Muscle of back (tissue), 11 donors: ENCODE measurements around the gene ZNF92. TPM values are rescaled to one million over a fixed set of nuclear protein-coding genes. Genes with fewer than 3 reads are reported as not detected.
"Not testable (repeated sequence)": the region's sequence is repeated elsewhere in the genome, so short reads cannot be mapped to it uniquely, and the experiment has no call there.

Experiments
- DNase-seq, 3 donors: peaks; one replicate each; pipeline versions ENCODE4 v3.0.0 to v3.0.0-alpha.2; 2013
- polyA plus RNA-seq, 10 donors: library from polyadenylated mRNA; unstranded; fragments of 120-200 nt; gene quantifications; one replicate each; pipeline ENCODE4 v1.2.1, GENCODE V29; 2013; ENCODE audit not compliant: insufficient read length in 10 of 10

Gene ZNF92
- polyA plus RNA-seq, 10 donors, result 7.9 to 12.6 (median 11.1) TPM

DNA sequence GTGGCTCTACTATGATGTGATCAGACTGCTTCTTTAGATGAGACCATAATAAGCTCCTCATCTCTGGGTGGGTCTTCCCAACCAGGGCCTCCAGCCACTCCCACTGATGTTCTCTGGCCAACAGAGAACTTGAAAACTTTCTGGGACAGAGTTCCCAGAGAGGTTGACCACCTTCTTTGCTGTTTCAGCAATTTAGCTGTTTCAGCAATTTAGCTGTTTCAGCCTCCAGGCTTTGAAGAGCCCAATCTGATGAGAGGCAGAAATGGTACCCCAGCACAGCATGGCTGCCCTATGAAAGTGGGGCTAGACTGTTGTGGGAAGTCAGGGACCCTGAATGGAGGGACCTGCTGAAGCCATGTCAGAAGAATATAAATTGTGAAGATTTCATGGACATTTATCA lies 49.0 kb downstream of the ZNF92 start:
- DNase-seq, result no peak

DNA sequence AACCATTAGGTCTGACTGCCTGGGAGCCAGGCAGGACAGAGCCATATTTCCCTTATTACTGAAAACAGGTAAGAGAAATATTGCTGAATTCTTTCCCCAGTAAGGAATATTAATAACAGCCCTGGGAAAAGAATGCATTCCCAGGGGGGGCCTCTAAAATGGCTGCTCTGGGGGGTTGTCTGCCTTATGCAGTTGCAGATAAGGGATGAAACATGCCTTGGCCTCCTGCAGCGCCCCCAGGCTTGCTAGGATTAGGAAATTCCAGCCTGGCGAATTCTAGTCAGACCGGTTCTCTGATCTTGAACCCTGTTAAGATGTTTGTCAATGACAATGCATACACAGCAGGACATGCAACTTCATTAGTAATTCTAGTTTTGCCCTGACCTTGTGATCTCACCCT lies 49.6 kb downstream of the ZNF92 start:
- DNase-seq, result not testable (repeated sequence)

DNA sequence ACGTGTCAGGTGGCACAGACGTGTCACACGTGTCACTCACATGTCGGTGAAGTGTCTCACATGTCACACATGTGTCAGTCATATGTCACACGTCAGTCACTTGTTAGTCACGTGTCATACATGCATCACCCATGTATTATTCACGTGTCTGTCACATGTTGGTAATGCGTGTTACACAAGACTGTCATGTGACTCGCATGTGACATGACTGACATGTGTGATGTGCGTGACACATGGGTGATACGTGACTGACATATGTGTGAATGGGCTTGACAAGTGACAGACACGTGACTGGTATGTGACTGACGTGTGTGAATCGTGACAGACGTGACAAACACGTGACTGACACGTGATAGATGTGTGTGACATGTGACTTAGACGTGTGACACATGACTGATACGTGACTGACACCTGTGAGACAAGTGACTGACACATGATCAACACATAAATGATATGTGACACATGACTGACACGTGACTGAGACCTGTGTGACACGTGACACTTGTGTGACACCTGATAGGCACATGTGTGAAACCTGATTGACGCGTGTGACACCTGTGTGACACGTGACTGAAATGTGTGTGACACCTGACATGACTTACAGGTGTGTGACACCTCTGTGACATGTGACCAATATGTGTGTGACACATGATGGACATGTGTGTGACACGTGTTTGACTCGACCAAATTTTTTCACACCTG lies 56.1 kb downstream of the ZNF92 start:
- no peak for DNase-seq

DNA sequence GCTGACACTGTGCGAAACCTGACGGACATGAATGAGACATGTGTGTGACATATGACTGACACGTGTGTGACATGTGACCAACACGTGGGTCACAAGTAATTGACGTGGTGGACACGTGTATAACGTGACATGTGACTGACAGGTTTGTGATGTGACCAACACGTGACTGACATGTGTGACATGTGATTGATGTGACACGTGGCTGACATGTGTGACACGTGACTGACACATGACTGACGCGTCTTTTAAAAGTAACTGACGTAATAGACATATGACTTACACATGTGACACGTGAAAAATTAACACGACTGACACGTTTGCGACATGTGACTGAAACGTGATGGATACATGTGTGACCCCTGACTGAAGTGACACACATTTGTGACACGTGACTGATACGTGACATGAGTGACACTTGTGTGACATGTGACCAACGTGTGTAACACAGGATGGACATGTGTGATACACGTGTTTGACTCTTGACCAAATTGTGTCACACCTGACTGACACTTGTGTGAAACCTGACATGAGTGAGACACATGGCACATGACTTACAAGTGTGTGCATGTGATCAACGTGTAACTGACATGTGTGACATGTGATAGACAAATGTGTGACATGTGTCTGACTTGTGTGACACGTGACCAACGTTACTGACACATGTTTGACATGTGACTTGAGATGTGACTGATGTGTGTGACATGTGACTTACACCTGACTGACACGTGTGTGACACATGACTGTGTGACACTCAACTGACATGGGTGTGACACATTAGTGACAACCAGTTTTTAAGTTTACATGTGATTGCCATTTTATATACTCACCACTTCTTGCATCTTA lies 56.9 kb downstream of the ZNF92 start:
- DNase-seq, result no peak

DNA sequence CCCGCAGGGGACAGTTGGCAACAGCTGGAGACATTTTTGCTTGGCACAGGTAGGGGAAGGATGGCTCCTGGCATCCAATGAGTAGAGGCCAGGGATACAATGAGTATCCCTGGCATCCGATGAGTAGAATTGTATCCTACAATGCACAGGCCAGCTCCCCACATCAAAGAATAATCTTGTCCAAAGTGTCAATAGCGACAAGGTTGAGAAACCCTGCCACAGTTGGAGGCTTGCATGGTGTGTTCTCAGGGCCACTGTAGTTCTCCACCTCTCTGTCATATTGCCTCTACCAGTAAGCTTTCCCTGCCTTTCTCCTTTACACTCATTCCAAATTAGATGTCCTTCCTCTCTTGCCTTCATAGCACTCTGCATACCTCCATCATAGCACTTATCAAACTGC lies 60.7 kb downstream of the ZNF92 start:
- no peak for DNase-seq

DNA sequence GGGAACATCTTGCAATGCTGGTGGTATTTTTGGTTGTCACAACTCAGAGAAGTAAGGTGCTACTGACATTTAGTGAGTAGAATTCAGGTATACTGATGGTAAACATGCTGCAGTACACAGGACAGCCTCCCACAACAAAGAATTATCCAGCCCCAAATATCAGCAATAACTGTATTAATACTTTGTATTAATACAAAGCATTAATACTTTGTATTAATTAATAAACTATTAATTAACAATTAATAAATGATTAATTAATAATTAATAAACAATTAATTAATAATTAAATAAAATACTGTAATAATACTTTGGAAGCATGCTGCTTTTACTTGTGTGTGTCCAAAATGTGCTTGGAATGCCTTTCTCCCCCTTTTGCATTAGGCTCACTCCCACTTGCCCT lies 62.5 kb downstream of the ZNF92 start:
- DNase-seq, result no peak

DNA sequence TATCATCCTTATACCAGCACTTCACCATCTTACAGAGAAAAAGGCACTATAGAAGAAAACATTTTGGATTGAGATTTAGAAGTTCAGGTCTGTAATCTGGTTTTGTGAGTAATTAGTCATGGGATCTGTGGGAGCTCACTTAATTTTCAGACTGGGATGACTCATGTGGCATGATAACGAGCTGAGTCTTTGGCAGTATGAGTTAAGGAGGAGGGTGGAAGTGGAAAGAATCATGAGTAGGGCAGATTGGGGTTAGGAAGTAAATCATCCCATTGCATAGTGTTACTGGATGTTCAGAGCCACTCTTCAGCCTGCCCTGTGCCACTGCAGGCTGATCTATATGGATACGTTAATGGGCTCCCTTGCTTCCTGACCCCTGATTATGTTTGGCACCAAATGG lies 64.9 kb downstream of the ZNF92 start:
- peak in 1 of 3 donors; percentile 59 for DNase-seq

DNA sequence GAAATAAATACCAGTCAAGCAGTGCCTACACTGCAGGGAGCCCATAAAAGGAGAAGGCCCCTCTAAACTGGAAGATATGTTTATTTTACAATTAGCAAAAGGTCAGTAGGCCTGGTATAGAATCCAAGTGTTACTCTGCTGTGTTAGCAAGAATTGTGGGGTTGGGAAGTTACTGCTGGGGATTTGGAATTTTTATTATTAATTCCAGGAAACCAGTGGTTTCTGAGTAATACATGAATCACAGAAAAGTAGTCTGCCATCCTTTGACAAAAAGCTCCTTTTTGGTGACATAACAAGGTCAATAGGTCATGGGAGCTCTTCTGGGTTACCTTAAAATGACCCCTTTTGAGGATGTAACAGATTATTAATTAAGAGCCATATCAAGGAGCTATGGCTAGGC lies 67.4 kb downstream of the ZNF92 start:
- peak in 1 of 3 donors; percentile 39 for DNase-seq

DNA sequence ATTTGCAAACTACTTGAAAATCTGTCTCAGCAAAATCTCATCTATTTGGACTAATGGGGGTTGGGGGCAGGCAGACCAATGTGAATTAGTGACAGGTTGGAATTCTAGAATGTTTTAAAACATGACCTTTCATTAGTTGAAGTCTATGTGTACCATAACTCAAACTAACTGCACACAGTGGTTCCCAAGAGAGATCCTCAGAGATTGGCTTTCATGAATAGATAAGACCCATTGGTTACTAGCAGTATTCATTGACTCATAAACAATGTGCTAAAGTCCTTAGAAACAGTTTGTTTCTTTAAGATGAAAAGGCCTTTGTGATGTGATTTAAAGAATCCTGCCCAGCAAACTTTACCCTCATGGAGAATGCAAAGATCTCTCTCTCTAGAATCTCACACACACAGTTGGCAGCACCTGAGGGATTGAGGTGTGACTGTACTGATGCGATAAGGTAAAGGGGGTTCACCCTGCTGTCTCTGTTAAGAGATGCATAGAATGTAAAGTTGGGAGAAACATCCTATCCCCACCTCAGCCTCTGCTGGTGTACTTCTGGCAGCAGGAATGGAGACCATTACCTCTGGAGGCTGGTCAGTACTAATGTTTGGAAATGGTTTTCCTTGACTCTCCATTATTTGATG lies 70.7 kb downstream of the ZNF92 start:
- DNase-seq, result no peak

DNA sequence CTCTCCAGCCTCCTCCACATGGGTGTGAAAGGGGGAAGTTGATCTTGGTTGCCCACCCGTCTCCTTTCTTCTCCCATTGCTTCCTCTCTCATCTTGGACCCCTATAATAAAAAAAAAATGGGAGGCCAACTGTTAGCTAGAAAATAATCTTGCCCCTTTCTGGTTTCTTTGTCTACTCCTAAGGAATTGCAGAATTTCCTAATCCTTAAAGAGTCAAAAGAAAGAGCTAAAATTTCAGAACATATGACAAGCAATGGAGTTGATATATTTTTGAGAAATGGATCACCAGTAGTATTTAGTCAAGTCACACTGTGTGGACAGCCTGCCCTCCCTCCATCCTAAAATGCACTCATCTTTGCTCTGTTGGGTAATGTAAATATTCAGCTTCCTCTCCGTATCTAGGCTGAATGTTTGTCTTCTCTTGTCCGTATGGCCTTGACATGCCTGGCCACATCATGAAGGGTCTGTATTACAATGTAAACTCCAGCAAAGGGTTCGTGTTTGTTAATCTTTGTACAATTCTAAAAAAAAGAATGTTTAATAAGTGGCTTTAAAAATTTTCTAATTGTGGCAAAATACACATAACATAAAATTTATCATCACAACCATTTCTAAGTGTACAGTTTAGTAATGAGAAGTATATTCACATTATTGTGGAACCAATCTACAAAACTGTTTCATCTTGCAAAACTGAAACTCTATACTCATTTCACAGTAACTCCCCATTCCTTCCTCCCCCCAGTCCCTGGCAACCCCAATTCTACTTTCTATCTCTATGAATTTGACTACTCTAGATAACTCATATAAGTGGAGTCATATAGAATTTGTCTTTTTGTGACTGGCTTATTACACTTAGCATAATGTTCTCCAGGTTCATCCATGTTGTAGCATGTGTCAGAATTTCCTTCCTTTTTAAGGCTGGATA lies 71.5 kb downstream of the ZNF92 start:
- DNase-seq, result no peak

DNA sequence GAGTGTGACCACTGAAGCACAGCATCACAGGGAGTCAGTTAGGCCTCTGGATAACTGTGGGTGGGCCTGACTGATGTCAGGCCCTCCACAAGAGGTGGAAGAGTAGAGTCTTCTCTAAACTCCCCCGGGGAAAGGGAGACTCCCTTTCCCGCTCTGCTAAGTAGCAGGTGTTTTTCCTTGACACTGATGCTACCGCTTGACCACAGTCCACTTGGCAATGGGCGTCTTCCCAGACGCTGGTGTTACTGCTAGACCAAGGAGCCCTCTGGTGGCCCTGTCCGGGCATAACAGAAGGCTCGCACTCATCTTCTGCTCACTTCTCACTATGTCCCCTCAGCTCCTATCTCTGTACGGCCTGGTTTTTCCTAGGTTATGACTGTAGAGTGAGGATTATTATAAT lies 73.4 kb downstream of the ZNF92 start:
- not testable (repeated sequence) for DNase-seq

DNA sequence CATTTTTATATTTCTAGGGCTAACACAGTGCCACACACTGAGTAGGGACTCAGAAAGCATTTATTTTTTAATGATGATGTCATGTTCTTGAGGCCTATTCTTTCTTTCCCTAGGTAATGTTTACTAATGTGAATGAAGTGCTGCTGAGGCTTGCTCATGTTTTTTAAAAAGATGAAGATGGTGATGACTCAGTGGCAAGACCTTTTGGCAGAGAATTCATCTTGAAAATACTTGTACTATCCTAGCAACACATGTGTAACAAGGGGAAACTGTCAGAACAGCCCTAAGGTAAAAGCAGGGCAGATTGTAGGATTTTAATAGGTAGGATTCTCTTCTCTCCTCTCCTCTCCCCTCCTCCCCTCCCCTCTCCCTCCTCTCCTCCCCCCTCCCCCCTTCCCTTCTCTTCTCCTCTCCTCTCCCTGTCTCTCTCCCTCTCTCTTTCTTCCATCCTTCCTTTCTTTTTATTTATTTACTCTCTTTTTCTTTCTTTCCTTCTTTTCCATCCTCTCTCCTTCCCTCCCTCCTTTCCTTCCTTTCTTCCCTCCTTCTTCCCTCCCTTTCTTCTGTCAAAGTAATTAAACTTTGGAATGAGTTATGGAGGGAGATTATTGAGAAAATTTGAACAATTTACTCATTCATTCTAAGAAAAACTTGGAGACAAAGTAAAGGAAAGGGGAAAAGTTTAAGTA lies 75.3 kb downstream of the ZNF92 start:
- peak in 2 of 3 donors; percentile 7 to 62 for DNase-seq

DNA sequence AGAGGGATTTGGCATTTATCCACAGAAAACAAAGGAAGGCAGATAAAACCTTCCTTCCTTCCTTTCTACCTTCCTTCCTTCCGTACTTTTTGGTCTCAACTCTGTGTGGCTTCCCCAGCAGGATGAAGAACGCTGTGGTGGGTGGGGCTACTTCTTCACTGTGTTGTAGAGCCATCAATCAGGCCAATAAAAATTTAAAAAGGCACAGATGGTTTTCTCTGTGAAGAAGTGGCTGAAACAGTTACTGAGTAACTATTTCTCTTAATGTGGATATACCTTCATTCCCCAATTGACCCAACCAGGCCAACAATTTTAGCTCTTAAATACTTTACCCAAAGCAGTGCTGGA lies 75.8 kb downstream of the ZNF92 start:
- no peak for DNase-seq
